GM18502 (cell line): ENCODE results near the gene GRID2IP.

Experiments used
- ATAC-seq: cut with Tn5 transposase; IDR thresholded peaks from one replicate; pipeline ENCODE4 v1.9.1; 2021; ENCODE audit warnings: mild to moderate bottlenecking; ENCODE audit not compliant: unreplicated experiment, poor library complexity

GRID2IP gene

GRCh38 chr7:6528401-6529130 is 22.7 kb downstream of the GRID2IP start:
- no peak for ATAC-seq

- ATAC-seq = no peak
Observed at GRCh38 chr7:6526997-6527378, 24.3 kb downstream of the GRID2IP start.

DNA sequence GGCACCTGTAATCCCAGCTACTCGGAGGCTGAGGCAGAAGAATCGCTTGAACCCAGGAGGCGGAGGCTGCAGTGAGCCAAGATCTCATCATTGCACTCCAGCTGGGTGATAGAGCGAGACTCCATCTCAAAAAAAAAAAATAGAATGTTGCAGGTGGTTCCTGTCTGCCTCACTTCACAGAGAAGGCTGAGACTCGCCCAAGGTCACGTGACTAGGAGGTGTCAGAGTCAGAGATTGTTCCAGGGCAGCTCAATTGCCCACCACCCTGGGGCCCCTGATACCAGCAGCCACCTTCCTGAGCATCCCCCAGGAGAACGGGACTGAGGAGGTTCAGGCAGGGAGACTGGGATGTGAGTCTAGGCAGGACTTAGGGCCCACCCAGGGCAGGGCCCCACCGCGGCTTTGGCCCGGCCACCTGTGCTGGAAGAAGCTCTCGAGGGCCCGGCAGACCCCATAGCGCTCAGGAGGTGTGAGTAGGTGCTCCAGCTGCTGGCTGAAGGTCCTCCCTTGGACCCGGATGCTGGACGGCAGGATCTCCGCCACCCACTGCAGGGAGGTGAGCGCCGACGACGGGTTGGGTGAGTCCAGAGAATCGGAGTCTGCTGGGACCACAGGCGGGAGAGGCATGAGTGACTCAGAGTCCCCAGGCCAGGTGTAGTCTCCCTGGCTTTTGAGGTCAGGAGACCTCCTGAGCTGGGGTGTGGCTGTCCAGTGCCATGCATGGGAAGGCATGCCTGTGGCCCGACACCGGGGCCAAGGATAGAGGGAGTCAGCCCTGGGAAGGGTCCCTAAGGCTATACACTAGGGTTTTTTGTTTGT is 30.9 kb downstream of the GRID2IP start:
- ATAC-seq = no peak

DNA sequence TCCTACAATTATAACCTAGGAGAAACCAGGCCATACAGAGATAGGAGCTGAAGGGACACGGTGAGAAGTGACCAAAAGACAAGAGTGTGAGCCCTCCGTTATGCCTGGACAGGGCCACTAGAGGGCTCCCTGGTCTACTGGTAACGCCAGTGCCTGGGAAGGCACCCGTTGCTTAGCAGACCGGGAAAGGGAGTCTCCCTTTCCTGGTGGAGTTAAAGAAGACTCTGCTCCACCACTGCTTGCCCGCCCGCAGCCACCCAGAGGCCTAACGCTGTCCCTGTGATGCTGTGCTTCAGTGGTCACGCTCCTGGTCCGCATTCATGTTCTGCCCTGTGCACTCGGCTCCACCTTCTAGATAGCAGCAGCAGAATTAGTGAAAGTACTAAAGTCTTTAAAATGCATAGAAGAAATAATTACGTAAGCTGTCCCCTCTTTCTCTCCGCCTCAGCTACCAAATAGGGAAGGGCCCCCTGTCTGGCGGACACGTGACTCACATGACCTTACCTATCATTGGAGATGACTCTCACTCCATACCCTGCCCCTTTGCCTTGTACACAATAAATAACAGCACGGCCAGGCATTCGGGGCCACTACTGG is 34.8 kb downstream of the GRID2IP start:
- peak; percentile 62 for ATAC-seq

- ATAC-seq = no peak
Observed at GRCh38 chr7:6513541-6513940, 37.7 kb downstream of the GRID2IP start.

GRCh38 chr7:6512892-6513291 is 38.4 kb downstream of the GRID2IP start:
- ATAC-seq = no peak

GRCh38 chr7:6510476-6511133 is 40.7 kb downstream of the GRID2IP start:
- no peak for ATAC-seq

GRCh38 chr7:6508950-6509349 is 42.3 kb downstream of the GRID2IP start:
- no peak for ATAC-seq

DNA sequence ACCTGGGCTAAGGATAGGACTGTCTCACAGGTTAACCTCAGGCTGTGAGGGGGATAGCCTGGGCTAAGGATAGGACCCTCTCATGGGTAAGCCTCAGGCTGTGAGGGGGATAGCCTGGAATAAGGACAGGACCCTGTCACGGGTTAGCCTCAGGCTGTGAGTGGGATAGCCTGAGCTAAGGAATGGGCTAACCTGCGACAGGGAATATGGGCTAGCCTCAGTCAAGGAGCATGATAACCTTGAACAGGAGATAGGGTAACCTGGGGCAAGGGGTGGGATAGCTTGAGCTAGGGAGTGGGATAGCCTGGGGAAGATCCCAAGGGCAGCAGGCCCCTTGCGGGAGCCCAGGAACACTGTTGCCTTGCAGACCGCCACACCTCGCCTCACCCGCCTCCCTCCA is 42.7 kb downstream of the GRID2IP start:
- no peak for ATAC-seq

DNA sequence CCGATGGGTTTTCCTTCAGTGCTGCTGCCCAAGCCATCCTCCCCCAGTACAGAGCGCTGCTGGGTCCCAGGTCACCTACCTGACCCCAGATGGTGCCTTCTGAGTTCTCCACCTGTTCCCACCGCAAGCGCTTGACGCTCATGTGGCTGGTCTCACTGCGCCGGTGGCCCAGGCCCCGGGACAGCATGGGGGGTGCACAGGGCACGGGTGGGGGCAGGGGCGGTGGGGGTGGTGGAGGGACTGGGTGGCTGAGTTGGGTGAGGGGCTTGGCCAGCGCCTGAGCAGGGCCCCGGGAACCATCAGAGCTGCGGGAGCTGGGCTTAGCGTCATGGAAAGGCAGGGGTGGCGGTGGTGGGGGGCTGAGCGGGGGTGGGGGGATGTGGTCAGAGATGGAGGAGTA is 43.4 kb downstream of the GRID2IP start:
- ATAC-seq = no peak

DNA sequence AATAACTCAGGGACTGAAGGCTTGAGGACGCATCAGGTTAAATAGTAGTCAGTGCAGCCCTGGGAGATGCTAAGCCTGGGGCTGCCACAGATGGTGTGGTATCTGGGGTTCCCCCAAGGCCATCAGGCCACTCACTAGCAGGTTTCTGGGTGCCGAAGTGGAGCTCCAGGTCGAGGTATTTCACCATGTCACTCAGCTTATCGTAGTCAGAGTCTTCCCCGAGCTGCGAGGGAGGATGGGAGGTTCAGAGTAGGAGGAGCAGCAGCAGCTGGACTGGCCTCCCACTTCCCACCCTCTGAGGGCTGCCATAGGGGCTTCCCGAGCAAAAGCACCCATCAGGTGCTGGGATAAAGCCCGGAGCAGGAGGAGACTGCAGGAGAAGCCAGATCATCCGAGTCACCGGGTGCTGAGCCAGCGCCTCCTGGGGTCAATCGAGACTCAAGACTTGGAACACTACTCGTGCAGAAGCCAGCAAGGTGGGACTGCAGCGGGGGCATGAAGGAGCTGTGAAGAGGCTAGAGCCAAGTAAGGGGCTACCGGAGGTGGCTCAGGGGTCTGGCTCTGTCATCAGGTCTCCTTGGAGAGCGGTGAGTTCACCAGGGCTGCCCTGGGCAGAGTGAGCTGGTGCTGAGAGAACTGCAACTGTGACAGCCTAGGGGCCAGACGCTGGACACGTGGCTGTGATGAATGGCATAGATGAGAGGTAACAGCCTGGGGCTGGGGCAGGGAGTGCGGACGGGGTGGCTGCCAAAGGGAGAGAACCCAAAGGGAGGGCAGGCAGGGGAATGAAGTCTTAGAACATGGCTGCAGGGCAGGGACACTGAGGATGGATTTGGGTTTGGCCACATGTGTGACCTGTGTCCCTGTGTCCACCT is 45.3 kb downstream of the GRID2IP start:
- no peak for ATAC-seq

GRCh38 chr7:6504996-6505395 is 46.3 kb downstream of the GRID2IP start:
- no peak for ATAC-seq

DNA sequence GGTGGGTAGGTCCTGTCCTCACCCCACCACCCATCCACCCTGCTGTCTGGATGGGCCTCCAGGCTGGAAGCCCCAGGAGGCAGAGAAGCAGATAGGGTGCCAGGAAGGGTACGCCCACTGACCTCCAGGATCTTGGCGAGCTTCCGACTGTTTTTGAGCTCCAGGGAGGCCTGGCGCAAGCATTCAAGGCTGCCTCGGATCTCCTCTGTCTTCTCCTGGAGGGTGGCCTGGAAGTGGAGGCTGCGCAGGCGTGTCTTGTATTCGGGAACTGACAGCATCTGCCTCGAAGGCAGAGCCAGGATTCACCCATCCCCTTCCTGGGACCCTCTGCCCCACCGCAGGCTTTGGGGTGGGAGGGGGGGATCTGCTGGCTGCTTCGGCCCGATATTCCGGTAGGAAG is 48.4 kb downstream of the GRID2IP start:
- ATAC-seq = no peak

DNA sequence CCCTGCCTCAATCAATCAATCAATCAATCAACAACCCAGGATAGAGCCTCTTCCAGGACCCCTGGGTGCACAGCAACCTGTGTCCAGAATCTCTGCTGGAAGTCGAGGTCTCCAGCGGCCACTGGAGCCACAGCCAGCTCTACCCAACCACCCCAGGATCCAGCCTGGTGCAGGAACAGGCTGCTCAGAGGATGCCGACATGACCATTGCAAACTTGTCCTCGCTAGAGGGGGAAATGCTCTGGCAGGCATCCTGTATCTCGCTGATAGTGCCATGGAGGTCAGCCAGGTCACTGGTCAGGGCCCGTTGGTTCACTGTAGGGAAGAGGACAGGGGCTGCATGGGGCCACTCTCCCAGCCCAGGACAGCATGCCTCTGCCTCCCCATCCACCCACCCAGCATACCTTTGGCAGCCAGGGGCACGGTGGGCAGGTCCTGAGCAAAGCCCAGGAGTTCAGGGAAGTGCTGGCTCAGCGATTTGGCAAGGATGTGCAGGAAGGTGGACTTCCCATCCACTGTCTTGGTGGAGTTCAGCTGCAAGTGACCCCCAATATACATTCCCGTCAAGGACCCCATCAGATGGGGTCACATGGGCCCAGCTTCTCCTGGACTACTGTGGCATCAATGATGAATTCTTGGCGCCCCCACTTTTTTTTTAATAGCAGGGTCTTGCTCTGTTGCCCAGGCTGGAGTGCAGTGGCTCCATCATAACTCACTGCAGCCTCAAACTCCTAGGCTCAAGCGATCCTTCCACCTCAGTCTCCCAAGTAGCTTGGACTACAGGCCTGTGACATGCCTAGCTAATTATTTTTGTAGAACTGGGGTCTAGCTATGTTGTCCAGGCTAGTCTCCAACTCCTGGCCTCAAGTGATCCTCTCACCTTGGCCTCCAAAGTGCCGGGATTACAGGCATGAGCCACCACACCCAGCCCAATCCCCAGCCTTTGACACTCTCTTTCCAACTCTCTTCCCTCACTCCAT is 49.4 kb downstream of the GRID2IP start:
- ATAC-seq = no peak

DNA sequence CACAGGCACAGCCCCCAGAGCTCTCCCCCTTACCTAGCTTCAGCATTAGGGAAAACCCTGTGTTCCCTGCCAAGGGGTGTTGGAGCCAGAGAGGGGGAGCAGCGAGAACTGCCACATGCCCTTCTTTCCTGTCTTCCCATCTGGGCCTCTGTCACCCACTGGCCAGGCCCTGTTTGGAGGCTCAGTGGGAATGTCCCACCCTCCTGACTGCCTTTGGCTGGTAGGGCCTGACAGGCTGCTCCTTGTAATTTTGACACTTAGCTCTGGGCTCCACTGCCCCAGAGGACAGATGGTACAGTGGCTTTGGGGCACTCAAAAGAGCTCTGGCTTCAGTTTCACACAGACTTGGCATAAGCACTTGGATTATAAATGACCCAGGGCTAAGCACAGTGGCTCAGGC is 50.6 kb downstream of the GRID2IP start:
- ATAC-seq = no peak

DNA sequence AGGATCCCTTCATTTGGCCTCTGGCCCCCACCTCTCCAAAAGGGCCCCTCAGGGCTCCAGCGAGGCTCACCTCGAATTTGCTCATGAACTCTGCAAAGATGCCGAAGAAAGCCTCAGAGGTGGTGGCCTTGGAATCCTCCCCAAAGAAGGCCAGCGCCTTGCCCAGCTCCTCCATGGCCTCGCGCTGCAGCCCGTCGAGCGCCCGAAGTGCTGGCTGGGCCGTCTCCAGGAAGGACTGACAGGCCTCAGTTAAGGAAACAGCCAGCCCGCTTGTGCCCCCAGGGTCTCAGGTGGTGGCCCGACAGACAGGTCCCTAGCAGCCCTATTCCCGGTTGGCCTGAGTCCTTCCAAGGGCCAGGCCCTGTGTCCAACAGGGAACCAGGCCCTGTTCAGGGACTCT is 53.3 kb downstream of the GRID2IP start:
- ATAC-seq = no peak

GRCh38 chr7:6497637-6497905 is 53.7 kb downstream of the GRID2IP start:
- no peak for ATAC-seq

- no peak for ATAC-seq
Observed at GRCh38 chr7:6496842-6497636, 54.2 kb downstream of the GRID2IP start.
